Measurements from ENCODE around the gene AP3M1.

AP3M1 gene

DNA sequence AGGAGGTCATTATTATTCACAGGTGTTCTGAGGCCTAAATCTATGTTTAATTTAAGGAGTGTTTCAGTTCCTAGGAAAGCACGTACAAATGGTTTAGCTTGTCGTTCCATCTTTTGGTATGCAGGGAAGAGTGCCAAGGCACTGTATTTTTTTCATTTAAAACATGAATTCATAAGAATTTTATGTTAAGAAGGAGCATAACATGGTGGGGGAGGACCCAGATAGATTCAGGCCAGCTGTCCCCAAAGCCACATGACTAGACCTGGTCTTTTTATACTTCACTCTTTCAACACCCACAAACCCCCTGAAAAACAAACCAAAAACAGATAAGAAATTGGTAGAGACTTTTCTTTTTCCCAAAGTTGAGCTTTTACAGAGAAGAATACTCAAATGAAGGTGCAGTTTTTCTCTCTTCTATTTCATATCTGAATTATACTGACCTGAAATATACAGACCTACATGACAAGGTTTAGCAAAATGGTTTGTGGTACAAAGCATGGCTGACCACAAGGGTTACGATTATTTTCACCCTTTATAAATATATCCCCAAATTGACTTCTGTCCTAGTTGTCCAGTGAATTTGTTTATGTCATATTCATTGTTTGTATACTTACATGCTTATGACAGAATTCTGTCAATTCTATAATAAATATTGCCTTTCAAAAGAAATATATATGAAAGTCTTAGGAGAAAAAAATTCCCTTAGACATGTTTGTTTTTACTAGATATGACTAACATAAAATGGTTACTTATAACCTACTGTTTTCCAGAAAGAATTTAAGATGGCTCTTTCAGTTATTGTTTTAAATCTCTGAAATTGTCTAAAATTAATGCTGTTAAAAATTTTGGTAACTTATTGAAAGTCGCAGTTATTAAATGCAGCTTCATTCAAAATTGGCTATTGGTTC is 71.3 kb downstream of the AP3M1 start:
- peak; percentile 19 for DNase-seq (ENCODE audit: low spot score)

DNA sequence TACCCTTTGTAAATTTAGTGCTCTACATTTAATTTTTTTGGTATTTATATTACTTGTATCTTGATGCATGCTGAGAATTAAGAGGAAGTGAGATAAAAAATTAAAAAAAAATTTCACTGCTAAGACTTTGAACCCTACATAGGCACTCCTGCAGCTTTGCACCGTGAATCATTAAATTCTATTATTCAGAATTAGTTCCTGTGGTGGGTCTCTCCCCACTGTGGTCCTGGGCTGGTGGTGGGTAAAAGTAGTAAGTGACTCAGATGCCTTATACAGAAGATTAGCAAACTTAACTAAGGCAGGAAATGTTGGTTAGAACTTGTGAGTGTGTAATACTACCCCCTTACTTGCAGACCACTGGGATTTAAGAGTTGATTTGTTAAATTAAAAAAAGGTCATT is 72.6 kb downstream of the AP3M1 start:
- DNase-seq (ENCODE audit: low spot score), result peak; percentile 74

DNA sequence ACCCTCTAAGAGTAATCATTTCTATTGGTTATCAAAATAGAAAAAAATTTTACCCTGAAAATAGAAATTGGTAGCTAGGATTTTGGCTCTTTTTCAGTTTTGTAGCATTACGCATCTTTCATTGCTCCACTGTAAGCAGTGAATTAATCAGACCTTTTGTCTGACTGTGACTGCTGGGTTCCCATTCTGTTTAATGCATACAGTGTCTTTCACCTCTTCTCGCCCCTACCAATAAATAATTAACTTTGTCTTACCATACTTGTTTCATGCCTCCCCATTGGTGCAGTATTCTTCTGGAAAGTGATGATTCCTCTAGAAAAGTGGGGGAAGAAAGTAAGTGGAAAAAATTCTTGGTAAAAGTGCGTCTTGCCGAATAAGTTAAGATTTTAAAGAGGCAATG is 73.2 kb downstream of the AP3M1 start:
- no peak for DNase-seq (ENCODE audit: low spot score)

DNA sequence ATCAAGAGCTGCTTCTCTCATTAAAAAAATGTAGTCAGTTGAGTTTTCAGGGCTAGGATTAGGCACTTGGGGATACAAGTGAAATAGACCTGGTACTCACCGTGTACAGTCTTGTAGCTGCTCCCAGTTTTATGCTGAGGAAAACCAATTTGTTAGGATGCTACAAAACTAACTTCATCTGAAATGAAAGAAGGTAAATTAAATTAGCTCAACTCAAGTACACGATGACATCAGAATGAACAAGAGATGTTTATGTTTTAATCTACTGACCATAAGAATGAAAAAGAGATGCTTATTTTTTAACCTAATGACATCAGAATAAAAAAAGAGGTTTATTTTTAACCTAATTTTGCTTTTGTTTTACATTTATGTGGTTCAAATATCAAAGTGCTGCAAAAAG is 73.7 kb downstream of the AP3M1 start:
- no peak for DNase-seq (ENCODE audit: low spot score)

DNA sequence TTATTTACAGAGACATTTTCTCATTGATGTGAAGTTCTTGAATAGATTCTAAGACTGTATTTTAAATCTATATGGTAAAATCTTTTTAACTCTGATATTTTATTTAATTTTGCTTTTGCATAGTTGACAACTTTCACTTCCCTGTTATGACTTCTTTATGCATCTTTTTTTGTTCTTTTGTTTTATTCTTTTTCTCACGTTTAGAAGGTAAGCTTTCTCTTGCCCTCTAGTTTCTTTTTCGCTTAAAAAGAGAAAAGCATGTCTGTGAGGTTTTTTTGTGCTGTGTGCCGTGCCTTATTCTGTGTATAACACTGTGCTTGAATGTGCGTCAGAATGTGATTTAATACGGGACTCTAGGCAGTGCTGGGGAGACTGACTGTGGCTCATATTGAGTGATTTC is 74.7 kb downstream of the AP3M1 start:
- no peak for DNase-seq (ENCODE audit: low spot score)

DNA sequence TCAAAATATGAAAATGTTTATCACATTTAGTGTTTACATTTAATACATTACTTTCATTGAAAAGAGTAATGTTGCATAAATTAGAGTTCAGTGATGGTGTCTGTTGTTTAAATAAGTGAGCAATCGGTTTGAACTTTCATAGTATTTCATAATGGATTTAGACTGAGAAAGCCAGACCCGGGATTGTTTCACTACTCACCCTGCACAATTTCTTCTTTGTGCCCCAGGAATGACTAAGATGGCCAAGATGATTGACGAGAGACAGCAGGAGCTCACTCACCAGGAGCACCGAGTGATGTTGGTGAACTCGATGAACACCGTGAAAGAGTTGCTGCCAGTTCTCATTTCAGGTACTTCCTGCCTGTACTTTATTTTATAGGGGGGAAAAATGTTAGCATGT is 78.1 kb downstream of the AP3M1 start:
- no peak for DNase-seq (ENCODE audit: low spot score)

DNA sequence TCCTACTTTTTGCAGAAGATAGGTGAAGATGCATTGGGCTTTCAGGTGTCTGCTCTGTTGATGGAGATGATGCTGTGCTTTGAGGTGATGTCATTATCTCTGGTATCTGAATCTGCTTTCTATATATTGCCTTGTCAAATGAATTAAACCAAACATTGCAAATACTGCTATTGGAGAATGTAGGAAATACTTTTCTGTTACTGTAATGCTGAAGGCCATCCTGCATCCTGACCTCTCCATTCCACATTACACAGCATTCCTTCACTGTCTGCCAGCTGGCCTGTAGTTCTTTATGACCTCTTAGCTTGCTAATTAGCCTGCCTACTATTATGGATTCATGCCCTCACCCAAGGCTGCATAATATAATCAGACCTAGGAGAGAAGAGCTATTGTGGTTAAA is 79.5 kb downstream of the AP3M1 start:
- DNase-seq (ENCODE audit: low spot score), result no peak
